H7 (cell line): ENCODE results near the gene CAV2. TPM values are rescaled to one million over a fixed set of nuclear protein-coding genes. Genes with fewer than 3 reads are reported as not detected.

Experiments
- DNase-seq: peaks from one replicate; pipeline ENCODE4 v3.0.0; 2012
- H3K27me3 ChIP-seq: 2 replicates; pipeline ENCODE4 v1.6.0; 2011; ENCODE audit warnings: mild to moderate bottlenecking, low read length; ENCODE audit not compliant: control insufficient read depth, insufficient read depth
- H3K36me3 ChIP-seq: replicated peaks from 2 replicates; pipeline ENCODE4 v1.5.1; 2011; ENCODE audit warnings: low read length; ENCODE audit not compliant: control insufficient read depth, insufficient read depth
- H3K4me3 ChIP-seq: 2 replicates; pipeline ENCODE4 v1.5.1; 2011; ENCODE audit warnings: low read depth, mild to moderate bottlenecking, control low read depth, low read length, moderate library complexity; ENCODE audit not compliant: insufficient read depth
- total RNA-seq: library from RNA; depleted of rRNA; stranded (reverse); fragments of >200 nt; shearing (Covaris generic); gene quantifications from 2 replicates; pipeline ENCODE4 v1.2.3, GENCODE V29; 2014

CAV2 gene
- total RNA-seq, 1 experiment from 2014 or later: 8.0 TPM

DNA sequence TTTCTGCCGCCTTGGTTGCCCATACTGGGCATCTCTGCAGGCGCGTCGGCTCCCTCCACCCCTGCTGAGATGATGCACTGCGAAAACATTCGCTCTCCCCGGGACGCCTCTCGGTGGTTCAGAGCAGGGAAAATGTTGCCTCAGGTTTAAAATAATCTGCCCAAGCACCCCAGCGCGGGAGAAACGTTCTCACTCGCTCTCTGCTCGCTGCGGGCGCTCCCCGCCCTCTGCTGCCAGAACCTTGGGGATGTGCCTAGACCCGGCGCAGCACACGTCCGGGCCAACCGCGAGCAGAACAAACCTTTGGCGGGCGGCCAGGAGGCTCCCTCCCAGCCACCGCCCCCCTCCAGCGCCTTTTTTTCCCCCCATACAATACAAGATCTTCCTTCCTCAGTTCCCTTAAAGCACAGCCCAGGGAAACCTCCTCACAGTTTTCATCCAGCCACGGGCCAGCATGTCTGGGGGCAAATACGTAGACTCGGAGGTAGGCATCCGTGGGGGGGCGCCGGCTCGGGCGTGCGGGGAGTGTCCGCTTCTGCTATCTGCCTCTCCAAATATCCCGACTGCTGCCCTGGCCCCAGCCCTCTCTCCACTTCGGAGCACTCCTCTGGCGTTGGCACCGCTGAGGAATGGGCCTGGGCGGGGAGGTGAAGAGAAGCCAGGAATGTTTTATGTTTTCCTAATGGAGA lies 25.2 kb downstream of the CAV2 start, which contains the start of gene CAV1:
TSS of gene CAV1 (plus strand) at position 428 of the 689 bp plus-strand sequence. CDS start at position 455, 27 bp downstream.
- H3K27me3 ChIP-seq: no peaks in the 10 kb centered on the region; the same call in 1 of the 2 replicates
- H3K4me3 ChIP-seq: peak within 1 kb of the TSS; percentile 77
- H3K36me3 ChIP-seq: no peaks in the 10 kb centered on the region; the same call in 1 of the 2 replicates
- peak; percentile 79 for DNase-seq

DNA sequence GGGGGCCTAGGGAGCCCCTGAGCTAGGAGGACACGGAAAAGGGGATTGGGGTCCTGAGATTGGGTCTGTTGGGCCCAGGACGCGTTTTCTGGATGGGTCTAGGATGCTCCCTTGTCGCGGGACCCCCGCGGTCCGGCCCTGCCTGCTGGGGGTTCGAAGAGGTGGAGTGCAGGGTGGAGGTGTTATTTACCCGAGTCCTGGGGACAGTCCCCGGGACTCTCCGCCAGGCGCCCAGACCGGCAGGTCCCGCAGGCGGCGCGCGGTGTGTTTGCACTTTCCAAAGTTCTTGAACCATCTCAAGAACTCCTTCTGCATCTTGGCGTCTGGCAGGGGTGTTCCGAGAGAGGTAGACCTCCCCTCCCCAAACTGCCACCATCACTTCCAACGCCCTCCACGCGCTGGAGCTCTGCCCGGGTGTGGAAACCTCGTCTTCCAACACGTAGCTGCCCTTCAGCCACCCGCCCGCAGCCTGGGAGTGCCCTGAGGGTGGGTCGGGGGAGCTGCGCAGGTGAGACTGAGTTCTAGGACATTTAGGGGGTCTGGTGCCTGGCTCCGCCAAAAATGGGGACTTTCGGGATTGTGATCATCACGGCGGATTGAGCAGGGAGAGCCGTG lies 25.9 kb downstream of the CAV2 start:
- H3K36me3 ChIP-seq: no peaks in the 10 kb centered on the region; the same call in 1 of the 2 replicates
- no peaks in the 10 kb centered on the region; the same call in 1 of the 2 replicates for H3K27me3 ChIP-seq
- peak overlapping the region; percentile 77 for H3K4me3 ChIP-seq
- DNase-seq: peak; percentile 71

DNA sequence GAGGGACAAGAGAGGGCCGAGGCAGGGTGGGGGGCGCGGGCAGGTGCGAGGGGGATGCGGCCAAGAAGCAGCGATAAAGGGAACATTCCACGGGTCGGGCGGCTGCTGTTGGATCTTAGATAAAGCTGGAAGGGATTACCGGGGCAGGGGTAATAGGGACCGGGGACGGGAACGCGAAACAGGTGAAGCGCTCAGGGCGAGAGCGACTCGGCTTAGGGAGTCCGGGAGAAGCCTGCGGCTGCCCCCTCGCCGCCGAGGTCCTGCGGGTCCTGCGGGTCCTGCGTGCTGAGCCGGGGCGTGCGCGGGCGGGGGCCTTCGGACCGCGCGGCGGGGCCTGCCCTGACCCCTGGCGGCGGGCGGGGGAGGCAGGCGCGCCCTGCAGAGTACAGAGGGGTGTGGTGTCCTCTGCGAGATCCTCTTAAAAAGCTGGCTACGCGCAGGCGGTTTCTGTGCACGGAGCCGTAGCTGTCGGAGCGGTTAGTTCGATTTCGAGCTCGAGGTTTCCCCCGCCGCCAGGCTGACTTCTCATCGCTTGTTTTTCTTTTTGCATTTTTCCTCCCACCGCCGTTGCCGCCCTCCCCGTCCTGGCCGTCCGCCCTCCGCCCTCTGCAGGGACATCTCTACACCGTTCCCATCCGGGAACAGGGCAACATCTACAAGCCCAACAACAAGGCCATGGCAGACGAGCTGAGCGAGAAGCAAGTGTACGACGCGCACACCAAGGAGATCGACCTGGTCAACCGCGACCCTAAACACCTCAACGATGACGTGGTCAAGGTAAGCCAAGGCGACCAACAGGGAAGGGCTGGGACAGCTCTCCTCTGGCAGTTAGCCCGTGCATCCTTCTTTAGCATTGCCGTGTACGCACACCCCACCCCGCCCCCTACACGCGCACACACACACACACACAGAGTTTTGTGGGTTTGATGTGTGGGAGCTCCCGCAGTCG lies 26.6 kb downstream of the CAV2 start:
- peak; percentile 93 for DNase-seq
- no peaks in the 10 kb centered on the region; the same call in 1 of the 2 replicates for H3K27me3 ChIP-seq
- no peaks in the 10 kb centered on the region; the same call in 1 of the 2 replicates for H3K36me3 ChIP-seq
- peak overlapping the region; percentile 77 for H3K4me3 ChIP-seq

DNA sequence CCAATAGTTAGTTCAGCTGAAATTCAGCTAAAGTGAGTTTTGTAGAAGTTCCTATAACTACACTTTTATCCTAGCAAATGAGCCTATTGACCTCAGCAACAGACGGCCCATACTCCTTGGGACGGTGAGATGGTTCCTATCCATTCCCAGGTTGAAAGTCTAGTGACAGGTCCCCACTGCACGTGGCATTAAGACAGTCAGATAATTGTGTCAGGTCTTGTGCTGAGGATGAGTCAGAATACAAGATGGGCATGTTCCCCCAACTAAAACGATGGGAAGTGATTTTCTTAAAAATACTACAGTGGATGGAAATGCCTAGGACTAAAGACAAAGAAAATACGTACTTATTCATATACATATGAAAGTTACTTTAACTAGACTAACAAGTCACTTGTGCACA lies 27.4 kb downstream of the CAV2 start:
- no peak for DNase-seq
- H3K27me3 ChIP-seq: no peaks in the 10 kb centered on the region; the same call in 1 of the 2 replicates
- H3K36me3 ChIP-seq: no peaks in the 10 kb centered on the region; the same call in 1 of the 2 replicates
- H3K4me3 ChIP-seq: peak overlapping the region; percentile 77

DNA sequence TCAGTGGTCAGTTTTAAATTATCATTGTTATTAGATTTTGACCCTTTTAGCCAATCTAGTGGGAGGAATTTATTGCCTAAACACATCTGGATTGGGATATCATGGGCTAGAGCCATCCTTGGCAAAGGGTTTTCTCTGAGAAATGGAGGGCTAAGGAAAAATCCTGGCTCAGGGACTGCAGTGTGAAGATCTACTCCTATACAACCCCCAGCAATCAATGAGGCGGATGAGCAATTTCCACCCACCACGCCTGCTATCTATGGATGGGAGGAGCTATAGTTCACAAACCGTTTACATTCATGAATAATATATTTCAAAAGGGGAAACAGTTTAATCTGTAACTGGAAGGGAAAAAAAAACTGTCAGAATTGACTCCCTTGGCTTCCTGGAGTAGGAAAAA lies 28.0 kb downstream of the CAV2 start:
- no peaks in the 10 kb centered on the region; the same call in 1 of the 2 replicates for H3K36me3 ChIP-seq
- H3K27me3 ChIP-seq: no peaks in the 10 kb centered on the region; the same call in 1 of the 2 replicates
- H3K4me3 ChIP-seq: no peak overlapping the region; the same call in 1 of the 2 replicates

DNA sequence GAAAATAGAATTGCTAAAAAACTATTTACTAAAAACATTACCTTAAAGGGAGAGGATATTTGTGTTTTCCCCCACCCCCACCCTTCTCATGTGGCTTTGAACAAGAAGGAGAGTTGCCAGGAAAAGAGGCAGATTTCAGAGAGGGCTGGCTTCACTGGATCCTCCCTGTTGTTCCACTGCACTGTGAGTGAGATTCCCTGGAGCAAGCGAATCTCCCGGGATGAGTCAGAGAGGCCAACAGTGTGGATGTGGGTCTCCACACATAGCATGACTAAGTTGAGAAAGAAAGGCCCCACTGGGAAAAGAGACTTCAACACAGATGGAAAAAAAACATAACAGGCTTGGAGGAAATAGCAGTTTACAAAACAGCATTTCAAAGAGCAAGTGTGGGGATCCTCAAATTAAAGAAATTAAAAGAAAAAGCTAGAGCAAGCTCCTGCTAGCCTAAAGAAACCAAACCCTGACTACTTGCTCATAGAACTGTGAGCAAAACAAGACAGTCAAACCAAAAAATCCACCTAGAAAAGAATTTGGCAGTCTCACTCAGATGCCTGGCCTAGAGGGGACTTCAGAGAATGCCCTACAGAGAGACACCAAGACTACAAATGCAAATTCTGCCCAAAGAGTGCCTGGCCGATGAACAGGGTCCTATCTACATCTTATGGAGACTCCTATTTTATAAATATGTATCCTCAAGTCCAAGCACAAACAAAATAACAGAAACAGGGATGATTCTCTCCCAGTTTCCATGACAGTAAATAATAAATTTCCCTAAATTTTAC lies 28.7 kb downstream of the CAV2 start:
- no peak for DNase-seq
- H3K36me3 ChIP-seq: no peaks in the 10 kb centered on the region; the same call in 1 of the 2 replicates
- no peaks in the 10 kb centered on the region; the same call in 1 of the 2 replicates for H3K27me3 ChIP-seq
- no peak overlapping the region for H3K4me3 ChIP-seq

More for the DNA sequence above, 28.0 kb downstream of the CAV2 start:
- no peak for DNase-seq

DNA sequence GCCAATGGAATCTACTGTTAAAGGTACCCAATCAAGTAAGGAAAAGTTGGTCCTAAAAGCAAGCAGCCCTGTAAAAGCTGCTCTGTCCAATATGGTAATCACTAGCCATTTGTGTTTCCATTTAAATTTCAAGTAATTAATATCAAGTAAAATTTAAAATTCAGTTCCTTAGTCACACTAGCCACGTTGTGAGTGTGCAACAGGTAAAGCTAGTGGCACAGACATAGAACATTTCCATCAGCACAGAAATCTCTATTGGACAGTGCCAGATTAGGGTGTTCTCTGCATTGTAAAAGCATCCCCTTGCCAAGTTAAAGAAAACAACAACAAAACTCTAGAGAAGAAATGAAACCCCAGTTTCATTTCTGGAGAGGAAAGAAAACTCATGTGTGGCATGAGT lies 29.7 kb downstream of the CAV2 start:
- no peak overlapping the region for H3K4me3 ChIP-seq
- DNase-seq: no peak
- H3K27me3 ChIP-seq: no peaks in the 10 kb centered on the region; the same call in 1 of the 2 replicates
- no peaks in the 10 kb centered on the region; the same call in 1 of the 2 replicates for H3K36me3 ChIP-seq

DNA sequence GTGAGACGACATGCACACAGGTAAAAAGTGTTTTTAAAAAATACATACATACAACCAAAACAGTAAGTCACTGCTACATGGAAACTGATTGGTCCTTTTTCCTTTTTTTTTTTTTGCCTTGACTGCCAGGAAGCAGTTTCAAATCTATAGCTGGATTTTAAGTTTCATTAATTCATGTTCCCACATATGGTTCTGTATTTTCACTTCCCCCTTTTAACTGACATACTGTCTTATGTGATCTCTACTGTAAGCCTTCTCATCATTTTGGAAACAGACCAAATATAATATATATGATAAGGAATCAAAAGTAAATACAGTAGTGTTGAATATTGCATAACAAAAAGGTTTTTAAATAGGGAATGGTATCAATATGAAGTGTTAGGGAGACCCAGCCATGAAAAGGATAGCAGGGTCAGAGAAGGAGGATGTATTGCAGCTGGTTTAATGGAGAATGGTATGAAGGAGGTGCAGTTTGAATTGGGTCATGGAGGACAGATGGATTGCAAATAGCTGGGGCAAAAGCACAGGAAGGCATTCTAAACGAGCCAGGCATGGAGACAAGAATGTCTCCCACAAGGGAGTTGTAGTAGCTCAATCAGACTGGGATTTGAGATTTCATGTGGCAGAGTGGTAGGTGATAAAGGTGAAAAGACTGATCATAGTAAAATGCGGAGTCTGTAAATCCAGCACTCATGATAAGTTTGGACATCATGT lies 30.7 kb downstream of the CAV2 start:
- H3K27me3 ChIP-seq: no peaks in the 10 kb centered on the region; the same call in 1 of the 2 replicates
- no peak for DNase-seq
- H3K4me3 ChIP-seq: no peak overlapping the region
- H3K36me3 ChIP-seq: no peaks in the 10 kb centered on the region; the same call in 1 of the 2 replicates

DNA sequence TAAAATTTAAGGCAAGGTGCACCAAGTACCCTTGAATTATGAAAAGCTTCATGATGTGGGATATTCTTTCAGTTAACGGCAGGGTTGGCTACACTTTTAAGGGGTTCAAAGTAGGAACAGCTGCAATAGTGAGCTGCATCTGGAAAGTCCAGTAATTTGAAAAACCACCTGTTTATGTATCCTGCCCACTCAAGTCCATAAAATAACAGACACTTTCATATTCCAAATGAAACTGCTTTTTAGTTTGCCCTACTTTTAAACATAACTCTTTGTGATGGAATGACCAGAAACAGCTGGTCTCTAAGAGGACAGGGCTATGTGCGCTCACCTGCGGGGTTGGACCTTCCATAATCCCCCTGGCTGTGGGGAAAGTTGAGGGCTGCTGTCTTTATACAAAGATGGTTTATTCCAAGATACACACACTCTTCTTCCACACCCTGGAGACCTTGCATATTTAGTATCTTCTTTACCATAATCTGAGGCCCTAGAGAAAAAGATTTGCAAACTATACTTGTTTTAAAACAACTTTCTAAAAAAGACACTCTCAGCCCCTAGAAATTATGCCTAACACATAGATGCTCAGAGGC lies 32.7 kb downstream of the CAV2 start:
- DNase-seq: no peak
- no peaks in the 10 kb centered on the region; the same call in 1 of the 2 replicates for H3K36me3 ChIP-seq
- no peaks in the 10 kb centered on the region for H3K27me3 ChIP-seq
- no peak overlapping the region for H3K4me3 ChIP-seq

DNA sequence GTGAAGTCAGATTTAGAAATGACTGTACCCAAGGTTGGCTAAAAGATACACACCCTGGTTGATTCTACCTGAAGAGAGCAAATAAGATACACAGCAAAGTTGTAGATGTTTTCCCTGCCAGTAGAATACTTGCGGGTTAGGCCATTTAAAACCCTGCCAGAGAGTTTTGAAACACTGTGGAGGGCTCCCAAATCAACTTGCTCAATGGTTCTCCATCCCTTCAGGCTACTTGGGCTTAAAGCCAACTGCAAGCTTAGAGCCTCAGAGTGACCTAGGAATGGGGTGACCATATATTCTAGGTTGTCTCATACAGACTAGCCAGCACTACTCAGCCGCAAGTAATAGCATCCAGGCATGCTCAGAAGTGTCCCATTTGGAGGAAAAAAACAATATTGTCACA lies 35.3 kb downstream of the CAV2 start:
- Histone ChIP-seq H3K4me3 (no peak overlapping the region), H3K27me3 (no peaks in the 10 kb centered on the region), H3K36me3 (peaks cover 2% of the 10 kb centered on the region; the same call in 1 of the 2 replicates)
- DNase-seq: no peak

DNA sequence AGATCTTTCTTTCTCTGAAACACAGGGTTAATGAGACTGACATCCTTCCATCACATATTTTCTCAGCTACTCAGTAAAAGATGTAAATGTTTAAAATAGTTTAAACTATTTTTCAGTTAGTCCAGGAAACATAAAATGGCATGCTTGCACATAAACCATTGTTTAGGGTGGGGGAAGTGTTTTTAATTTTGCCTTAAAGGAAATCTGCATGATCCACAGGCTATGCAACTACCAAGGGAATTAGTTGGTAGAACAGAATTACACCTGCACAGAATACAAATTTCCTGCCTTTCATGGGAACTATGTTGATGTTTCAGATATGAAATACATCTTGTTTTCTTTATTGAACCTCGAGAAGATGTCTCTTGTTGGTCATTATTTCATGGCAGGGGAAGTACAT lies 35.9 kb downstream of the CAV2 start:
- peaks cover 2% of the 10 kb centered on the region; the same call in 1 of the 2 replicates for H3K36me3 ChIP-seq
- no peak for DNase-seq
- no peaks in the 10 kb centered on the region for H3K27me3 ChIP-seq
- H3K4me3 ChIP-seq: no peak overlapping the region

DNA sequence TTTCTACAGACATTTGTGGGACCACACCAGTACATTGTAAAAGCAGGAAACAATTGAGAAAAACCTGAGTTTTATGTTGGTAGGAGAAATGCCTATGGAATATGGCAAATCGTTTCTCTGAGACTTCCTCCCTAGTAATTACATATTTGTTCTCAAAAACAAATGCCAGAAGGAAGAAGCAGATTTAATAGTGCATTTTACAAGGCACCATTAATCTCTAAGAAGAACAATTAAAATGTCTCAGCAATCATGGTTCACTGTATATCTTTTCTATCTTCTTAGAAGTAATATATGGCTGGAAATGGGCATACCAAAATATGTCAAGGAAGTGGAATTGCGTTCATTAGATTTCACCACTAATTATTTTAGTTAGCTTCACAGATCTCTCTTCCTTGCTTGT lies 38.6 kb downstream of the CAV2 start:
- Histone ChIP-seq H3K4me3 (no peak overlapping the region), H3K27me3 (no peaks in the 10 kb centered on the region), H3K36me3 (peaks cover 2% of the 10 kb centered on the region; the same call in 1 of the 2 replicates)

DNA sequence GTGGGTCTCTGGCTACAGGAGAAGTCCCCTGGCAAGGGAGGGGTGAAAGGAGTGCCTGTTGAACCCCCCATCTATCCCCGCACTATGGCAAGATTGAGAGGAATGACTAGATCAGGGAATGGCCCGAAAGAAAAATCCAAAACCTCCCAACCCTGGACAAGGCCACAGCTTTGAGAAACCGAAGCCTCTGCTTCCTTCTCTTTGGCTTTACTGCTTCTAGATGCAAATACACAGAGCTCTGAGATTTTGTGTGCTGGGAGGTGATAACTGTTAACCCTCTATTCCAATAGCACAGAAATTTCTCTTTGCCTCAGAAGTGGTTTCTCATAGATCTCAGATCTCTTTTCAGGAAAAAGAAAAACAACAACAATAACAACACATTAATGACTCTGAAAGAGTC lies 40.3 kb downstream of the CAV2 start:
- Histone ChIP-seq H3K36me3 (peaks cover 2% of the 10 kb centered on the region; the same call in 1 of the 2 replicates), H3K27me3 (no peaks in the 10 kb centered on the region), H3K4me3 (no peak overlapping the region)
- DNase-seq: no peak

More for the DNA sequence above, 38.6 kb downstream of the CAV2 start:
- no peak for DNase-seq
